ENCODE measurements around the gene ATF6. TPM values are rescaled to one million over a fixed set of nuclear protein-coding genes. Genes with fewer than 3 reads are reported as not detected.

The ATF6 gene
- total RNA-seq, 1 donor from 2014 or later: 51.0 TPM

- no peak for DNase-seq (ENCODE audit: low read depth, low spot score)
These were observed 232.7 kb downstream of the ATF6 start for GRCh38 chr1:161998811-161999210.

GRCh38 chr1:161999301-162000052 is 233.4 kb downstream of the ATF6 start:
- DNase-seq (ENCODE audit: low read depth, low spot score): no peak

- DNase-seq (ENCODE audit: low read depth, low spot score): no peak
These were observed 233.9 kb downstream of the ATF6 start for GRCh38 chr1:162000053-162000420.

- DNase-seq (ENCODE audit: low read depth, low spot score): no peak
These were observed 237.1 kb downstream of the ATF6 start for GRCh38 chr1:162003061-162003829.

GRCh38 chr1:162003830-162004215 is 237.7 kb downstream of the ATF6 start:
- DNase-seq (ENCODE audit: low read depth, low spot score): no peak

- DNase-seq (ENCODE audit: low read depth, low spot score): no peak
These were observed 238.4 kb downstream of the ATF6 start for GRCh38 chr1:162004441-162004950.

- no peak for DNase-seq (ENCODE audit: low read depth, low spot score)
These were observed 240.0 kb downstream of the ATF6 start for GRCh38 chr1:162006081-162006480.

- DNase-seq (ENCODE audit: low read depth, low spot score): no peak
These were observed 241.3 kb downstream of the ATF6 start for GRCh38 chr1:162007466-162007865.

- DNase-seq (ENCODE audit: low read depth, low spot score): no peak
These were observed 242.7 kb downstream of the ATF6 start for GRCh38 chr1:162008799-162009198.

- no peak for DNase-seq (ENCODE audit: low read depth, low spot score)
These were observed 243.5 kb downstream of the ATF6 start for GRCh38 chr1:162009501-162010174.

GRCh38 chr1:162010175-162010506 is 244.0 kb downstream of the ATF6 start:
- DNase-seq (ENCODE audit: low read depth, low spot score): no peak

GRCh38 chr1:162011337-162012012 is 245.4 kb downstream of the ATF6 start:
- no peak for DNase-seq (ENCODE audit: low read depth, low spot score)

GRCh38 chr1:162013289-162013688 is 247.2 kb downstream of the ATF6 start:
- DNase-seq (ENCODE audit: low read depth, low spot score): no peak

Other genes with a start within 250 kb of the ATF6 start
- 0.13 and 0.95 TPM in 2 replicates for gene HSPA6, start 241.8 kb upstream of the ATF6 start, total RNA-seq
- not detected in 2 replicates for gene FCGR3A, start 216.5 kb upstream of the ATF6 start, total RNA-seq
- gene FCGR3B, start 135.1 kb upstream of the ATF6 start, total RNA-seq: not detected in 2 replicates
- not detected in 2 replicates for gene FCGR2B, start 103.2 kb upstream of the ATF6 start, total RNA-seq
- not detected in 2 replicates for gene FCRLA, start 59.1 kb upstream of the ATF6 start, total RNA-seq
- 0.33 and 0.60 TPM in 2 replicates for gene FCRLB, start 44.8 kb upstream of the ATF6 start, total RNA-seq
- gene DUSP12, start 16.5 kb upstream of the ATF6 start, total RNA-seq: 38.8 and 39.5 TPM in 2 replicates

Data from pulmonary artery endothelial cell (primary cell).